Hematopoietic multipotent progenitor cell (in vitro differentiated cells): ENCODE results near the gene FAM124A. TPM values are rescaled to one million over a fixed set of nuclear protein-coding genes. Genes with fewer than 3 reads are reported as not detected.
"Not testable (repeated sequence)": the region's sequence is repeated elsewhere in the genome, so short reads cannot be mapped to it uniquely, and the experiment has no call there.

Experiments used
- DNase-seq, 3 donors: peaks; one replicate each; pipeline ENCODE4 v3.0.0-alpha.2; 2011 to 2015; ENCODE audit warnings: low read depth in 2 of 3, low spot score in 2 of 3
- total RNA-seq: library from RNA; depleted of rRNA; stranded (reverse); fragments of >200 nt; gene quantifications from one replicate; pipeline ENCODE4 v1.2.3, GENCODE V29; 2012

Gene FAM124A
- total RNA-seq, 1 donor, result 0.27 TPM

DNA sequence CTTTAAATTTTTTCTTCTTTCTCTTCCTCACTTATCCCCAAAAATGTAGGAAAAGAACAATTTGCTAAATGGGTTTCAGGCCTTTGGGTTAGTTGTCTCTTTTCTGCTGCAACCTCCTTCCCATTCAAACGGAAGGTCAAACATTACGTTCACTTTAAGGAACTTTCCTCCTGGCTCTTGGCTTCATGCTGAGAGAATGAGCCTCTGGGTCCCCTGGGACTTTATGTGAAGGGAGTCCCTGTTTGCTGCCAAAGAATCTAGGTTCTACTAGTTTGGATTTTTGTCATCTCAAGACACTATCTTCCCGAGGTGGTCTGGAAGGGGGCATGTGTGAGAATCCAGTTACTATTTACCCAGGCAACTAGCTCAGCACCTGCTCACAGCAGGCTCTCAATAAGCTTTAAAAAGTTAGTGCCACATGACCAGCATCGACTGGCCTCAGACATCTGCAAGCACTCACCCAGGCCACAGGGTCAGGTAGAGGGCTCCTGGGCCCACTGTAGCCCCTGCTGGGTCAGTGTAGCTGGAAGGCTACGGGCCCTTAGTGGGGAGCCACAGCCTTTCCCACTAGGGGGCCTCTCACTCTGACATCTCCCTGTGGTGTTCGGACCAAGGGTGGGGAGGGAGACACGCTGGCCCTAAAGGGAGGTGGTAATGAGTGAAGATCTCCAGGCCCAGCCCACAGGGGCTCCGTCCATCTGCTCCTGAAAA lies 40.5 kb downstream of the FAM124A start:
- DNase-seq, result no peak

DNA sequence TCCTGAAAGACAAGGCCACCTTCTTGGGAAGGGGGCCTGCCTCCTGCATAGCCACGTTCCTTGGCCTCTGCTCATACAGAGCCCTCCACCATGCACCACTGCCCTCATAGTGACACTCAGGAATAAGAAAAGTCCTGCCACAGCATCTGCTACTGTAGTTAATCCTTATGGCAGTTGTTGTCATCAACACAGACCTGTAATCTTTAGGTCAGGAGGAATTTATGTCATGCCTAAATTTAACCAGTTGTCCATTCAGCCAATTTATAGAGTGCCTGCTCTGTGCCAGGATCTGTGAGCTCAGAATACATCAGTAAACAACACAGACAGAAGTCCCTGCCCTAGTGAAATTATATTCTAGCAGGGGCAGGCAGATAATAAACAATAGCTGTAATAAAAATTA lies 44.4 kb downstream of the FAM124A start:
- no peak for DNase-seq

DNA sequence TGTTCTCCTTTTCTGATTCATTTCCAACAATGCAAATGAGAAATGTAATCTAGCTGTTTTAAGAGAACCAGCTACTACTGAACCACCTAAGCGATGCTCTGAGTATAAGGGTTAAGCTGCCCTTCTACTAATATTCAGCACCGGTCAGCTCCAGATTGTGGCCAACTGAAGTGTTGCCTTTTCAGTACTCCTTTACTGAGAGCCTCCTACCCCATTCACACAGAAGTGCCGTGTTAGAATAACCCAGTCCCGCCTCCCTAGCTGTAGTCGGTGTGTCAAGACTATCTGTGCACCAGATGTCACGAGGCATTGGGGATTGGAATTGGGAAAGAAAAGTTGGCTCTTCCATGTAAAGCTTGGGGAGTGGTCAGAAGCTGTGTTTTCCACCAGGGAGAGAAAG lies 45.4 kb downstream of the FAM124A start:
- no peak for DNase-seq

DNA sequence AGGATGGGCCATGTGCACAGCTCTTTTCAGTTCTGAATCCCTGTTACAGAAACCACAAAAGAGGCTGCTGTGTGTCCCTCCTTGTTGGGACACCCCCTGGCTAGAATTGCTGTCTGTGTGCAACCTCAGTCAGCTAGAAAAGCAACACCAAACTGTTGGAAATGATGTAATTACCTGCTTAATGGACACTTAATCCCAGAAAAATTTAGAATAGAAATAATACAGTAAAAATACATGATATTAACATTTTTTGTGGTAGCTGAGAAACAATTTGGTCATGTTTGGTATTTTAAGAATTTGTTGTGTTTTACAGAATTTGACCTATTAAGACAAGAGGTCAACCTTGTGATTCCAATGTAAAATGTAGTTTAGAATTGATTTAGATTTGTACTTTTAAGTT lies 46.8 kb downstream of the FAM124A start:
- DNase-seq, result no peak

DNA sequence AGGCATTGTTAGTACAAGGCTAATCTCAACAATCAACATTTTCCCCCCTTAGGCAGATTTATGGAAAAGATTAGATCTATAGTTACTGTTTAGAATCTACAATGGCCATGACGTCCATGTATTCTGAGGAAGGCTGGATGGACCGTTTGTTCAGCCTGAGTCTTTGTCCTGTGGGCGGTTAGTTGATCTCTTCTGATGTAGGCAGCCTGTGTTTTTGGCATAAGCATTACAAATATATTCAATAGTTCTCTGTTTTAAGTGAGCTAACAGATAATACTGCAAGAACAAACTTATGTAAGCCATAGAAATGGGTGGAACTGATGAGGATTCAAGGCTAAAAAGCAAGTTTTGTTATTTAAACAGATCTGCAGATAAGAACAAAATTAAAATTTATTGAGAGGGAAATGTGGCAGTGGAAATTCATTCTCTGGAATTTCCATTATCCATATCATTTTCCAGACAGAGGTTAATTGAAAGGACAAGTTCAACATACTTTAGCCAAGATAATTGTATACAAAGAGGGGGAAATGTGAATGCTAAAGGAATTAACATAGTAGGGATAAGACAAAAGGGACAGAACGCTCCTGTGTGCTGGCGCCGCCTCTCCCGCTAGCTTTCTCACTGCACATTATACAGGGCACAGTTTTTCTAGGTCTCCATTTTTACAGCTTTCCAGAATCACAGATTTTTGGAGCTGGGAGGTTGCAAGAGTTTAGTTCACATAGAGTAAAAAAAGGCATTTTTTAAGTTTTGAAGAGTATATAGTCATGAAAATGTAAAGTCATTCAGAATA lies 48.6 kb downstream of the FAM124A start:
- DNase-seq, result no peak

DNA sequence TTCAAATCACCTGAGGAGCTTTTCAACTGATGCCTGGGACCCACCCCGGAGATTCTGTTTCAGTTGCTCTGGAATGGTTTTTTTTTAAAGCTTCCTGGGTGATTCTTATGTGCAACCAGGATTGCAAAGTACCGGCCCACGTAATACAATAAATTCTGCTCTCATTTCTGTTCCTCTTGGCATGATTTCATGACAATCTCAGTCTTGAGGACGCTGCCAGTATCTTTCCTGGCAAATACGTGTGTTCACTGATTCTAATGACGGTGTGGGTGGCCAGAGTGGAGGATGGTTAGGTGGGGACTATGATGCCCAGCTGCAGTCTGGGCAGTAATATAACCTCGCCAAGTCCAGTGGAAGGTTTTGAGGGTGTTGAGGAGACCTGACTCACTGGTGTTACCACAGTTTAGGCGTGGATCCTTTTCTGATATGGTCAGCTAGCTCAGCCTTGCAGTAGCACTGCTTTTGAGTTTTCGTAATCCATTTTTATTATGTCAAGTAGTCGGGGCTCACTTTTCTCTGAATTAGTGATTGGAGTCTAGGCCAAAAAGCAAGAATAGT lies 49.4 kb downstream of the FAM124A start:
- no peak for DNase-seq

DNA sequence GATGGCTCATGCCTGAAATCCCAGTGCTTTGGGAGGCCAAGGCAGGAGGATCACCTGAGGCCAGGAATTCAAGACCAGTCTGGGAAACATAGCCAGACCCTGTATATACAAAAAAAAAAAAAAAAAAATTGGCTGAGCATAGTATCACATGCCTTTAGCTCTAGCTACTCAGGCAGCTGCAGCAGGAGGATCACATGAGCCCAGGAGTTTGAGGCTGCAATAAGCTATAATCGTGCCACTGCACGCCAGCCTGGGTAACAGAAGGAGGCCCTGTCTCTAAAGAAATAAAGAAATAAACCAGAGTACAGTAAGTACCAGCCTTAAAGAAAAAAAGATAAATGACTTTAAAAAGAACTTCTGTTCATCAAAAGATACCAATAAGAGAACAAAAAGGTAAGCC lies 52.9 kb downstream of the FAM124A start:
- DNase-seq, result no peak

DNA sequence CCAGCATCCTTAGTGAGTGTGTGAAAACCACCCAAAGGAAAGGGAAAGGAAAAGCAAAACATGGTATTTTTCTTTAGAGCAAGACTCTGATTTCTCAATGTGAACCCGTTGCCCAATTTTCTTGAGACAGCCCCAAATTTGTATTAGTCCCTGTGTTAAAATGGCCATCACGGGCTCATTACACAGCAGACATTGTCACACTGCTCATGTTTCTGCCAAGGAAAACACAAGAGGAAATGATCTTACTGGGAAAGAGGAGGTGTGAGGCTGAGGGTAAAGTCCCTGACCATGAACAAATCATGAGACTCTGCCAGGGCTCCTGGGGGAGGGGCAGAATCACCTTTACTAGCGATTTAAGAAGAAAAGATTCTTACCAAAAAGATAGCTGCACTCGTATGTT lies 54.4 kb downstream of the FAM124A start:
- no peak for DNase-seq

DNA sequence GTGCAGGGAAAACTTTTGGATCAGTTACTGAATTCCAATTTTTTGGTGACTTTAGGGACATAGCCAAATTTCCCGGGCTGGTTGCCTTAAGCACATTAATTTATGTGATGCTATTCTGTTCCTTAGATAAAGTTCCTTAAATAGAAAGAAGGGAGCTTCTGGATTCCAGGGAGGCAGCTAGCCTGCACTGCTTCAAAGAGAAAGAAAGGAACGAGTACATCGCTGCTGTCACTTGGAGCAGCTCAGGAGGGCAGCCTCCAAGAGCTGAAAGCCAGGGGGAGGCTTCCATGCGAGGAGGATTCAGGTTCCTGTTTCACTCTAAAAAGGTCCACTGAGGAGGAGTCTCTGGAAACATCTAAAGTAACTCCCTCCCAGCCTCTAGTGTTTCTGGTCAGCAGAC lies 55.7 kb downstream of the FAM124A start:
- DNase-seq, result no peak

DNA sequence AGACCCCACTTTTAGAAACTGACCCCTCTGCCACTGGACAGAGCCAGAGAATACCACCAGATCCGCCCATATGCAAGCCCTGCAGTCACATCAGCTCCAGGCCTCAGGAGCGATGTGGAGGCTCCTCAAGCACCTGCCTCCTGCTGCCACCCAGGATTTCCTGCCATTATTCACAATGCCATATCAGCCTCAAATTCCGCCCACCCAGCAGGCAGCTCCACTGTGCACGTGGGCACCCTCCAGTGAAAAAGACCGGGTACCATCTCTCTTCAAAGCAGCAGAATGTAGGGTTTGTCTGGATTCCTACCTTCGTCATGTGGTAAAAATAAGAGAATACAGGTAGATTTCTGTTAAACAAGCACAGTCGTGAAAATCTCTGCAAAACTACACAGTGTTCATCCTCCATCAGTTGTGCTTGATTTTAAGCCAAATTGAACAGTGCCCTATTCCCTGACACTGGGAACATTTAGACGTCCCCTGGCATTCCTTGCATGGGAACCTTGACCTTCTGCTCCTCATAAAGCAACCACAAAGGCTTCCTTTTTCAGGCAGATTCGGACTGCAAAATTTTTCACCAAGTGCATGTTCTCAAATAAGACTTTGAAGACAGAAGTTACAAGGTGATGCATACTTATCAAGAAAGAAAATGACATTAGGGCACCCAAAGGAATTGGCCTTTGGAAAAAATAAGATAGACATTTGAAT lies 56.4 kb downstream of the FAM124A start:
- DNase-seq, result no peak

DNA sequence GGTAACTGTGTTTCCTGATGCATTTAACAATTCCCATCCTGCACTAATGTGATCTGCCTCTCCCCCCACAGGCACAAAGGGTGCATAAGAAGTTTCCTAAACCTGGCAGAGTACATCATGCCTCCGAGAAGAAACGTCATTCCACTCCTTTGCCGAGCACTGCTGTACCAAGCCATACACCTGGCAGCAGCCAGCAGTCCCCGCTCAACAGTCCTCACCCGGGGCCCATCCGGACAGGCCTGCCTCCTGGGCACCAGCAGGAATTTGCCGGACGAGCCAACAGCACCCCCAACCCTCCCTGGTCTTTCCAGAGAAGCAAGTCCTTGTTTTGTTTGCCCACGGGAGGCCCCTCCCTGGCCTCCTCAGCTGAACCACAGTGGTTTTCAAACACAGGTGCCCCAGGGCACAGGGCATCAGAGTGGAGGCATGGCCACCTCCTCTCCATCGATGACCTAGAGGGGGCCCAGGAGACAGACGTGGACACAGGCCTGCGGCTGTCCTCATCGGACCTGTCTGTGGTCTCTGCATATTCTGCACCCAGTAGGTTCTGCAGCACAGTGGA lies 58.3 kb downstream of the FAM124A start:
- DNase-seq, result no peak

DNA sequence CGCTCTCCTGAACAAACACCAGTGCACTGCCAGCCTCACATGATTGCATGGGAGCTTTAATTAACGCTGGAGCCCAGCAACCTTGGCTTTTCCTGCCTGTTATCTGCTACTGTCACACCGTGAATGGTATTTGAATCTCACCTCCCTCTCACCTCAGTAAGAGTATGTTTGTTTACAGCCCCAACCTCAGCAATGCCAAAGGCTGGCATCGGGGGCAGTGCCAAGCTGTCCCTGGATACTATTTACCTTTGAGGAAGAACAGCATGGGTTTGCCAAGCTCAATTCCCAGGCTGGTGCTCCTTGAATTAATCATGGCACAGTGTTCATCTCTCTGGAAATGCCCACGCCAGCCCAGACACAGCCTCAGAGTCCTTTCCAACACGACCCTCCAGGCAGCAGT lies 60.1 kb downstream of the FAM124A start:
- DNase-seq, result no peak

DNA sequence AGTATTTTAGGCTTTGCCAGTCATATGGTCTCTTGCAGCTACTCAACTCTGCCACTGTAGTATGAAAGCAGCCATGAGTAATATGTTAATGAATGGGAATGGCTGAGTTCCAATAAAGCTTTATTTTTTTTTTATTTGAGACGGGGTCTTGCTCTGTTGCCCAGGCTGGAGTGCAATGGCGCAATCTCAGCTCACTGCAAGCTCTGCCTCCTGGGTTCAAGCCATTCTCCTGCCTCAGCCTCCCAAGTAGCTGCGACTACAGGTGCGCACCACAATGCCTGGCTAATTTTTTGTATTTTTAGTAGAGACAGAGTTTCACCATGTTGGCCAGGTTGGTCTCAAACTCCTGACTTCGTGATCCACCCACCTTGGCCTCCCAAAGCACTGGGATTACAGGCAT lies 60.7 kb downstream of the FAM124A start:
- not testable (repeated sequence) for DNase-seq

DNA sequence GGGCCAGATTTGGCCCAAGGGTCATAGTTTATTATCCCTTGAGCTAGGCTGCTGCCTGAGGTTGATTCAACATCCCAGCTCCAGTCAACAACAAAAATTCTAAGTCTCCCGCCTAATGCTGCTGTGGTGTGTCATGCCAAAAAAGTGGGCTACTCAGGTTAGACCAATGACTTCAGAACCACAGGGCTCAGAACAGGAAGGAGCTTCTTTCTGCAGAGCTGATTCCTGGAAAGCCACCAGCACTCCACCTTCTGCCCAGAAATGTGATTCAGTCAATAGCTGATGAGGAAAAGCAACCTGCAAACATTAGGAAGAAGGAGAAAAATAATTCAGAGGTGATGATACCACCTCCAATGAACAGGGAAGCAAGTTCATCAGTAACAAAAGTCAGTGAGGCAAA lies 61.2 kb downstream of the FAM124A start:
- DNase-seq, result no peak

DNA sequence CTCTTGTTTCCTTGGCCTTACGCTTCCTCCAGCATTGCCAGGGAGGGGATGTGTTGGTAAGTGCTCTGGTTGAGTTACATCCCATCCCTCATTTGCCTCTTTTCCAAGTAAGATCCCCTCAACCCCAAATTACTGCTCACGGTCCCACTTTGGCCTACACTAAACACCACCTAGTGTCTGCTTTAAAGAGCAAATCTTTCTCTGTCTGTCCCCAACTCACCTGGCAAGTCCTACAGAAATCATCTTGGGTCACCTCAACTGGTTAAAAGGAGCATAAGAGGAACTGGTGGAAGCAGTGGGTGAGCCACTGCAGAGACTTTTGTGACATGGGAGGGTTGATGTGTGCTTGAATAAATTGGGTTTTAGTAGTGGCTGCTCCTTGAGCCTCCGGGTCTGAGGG lies 62.1 kb downstream of the FAM124A start:
- no peak for DNase-seq

DNA sequence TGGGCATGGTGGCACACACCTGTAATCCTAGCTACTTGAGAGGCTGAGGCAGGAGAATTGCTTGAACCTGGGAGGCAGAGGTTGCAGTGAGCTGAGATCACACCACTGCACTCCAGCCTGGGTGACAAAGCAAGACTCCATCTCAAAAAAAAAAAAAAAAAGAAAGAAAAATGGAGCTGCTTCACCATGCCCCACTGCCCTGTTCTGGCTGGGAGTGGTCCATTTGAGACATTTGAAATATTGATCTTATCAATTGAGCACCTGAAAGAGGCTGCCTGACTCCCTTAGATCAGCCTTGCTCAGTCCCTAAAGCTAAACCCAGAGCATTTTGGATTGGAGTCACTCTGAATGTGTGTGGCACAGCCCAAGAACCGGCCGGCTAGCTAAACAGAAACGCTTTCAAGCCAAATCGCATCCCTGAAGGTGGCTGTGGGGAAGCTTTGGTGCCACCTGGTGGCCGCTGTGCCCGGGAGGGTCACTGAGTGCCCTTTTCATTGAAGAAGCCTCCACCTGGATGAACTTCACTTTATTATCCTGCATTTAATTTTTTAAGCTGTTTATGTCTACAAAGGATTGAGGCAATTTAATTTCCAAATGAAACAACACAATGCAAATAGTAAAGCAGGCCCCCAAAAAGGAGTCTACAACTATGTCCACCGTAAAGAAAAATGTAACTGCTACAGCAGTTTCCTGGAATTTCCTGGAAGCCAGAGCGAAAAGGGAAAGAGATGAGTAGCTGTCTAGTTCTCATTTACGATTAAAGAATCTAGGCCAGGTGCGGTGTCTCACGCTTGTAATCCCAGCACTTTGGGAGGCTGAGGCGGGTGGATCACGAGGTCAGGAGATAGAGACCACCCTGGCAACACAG lies 64.2 kb downstream of the FAM124A start:
- DNase-seq, result peak; percentile 14 to 80 (median 64)

DNA sequence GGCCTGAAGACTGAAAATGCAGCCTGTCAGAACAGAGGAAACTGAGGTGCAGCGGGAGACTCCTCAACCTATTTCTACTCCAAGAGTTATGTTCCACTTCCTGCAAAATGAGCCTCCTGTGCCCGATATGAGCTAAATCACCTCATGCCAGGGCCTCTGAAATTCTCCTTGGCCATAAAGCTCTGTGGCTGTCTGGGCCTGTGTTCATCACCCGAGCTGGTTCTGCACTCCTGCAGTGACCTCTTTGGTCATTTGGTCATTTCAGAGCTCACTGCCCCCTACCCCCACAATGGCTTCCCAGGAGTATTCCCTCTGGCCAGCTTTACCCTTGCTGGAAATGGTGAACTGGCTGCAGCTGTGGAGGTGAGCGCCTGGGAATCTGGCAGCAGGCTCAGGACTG lies 65.6 kb downstream of the FAM124A start:
- DNase-seq, result no peak

DNA sequence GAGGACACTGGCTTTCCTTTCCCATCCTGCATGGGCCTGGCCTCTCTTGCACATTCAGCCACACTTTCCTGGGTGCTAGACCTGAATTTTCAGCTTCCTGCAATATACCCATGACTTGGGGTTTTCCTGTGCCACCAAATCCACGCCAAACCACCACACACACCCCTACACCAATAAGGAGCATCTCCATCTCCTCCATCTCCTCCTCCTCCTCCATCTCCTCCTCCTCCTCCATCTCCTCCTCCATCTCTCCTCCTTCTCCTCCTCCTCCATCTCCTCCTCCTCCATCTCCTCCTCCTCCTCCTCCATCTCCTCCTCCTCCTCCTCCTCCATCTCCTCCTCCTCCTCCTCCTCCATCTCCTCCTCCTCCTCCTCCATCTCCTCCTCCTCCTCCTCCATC lies 66.1 kb downstream of the FAM124A start:
- DNase-seq, result not testable (repeated sequence)

DNA sequence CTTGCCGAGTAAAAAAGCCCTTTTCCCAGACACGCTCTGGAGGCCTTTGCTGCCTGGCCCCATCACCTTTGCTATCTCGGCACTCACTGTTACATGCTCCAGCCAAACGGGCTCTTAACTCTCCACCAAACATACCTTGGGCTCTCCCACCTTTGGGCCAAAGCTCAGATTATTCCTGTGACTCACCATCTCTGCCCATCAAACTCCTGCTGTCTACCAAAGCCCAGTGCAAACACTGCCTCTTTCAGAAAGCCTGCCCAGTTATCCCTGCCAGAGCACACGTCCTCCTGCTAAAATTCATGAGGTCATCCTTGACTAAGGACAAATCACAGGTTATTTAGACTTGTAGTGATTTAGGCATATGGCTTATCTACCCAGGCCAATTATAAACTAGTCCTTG lies 69.1 kb downstream of the FAM124A start:
- no peak for DNase-seq

DNA sequence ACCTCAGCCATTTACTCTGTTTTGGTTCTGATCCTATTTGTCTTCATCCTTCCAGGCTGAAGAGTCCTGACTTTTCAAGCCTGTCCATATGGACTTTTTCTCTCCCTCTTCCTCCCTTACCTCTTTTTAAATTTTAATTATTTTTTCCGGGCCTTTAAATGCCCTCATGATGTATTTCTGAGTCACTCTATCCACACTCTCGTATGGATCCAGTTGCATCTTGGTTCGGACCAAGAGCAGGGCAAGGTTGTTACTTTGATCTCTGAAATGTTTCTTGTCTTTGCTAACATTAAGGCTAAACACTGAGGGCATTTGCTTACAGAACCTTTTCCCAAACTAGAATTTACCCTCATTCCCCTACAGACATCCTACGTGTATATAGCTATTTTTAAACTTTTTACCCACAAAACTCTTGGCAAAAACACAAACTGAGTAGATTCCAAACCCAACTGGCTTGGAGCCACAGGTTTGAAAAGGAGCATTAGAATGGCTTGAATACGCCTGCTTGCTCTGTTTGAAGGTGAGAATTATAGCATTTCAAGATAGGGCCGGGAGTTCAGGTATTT lies 69.9 kb downstream of the FAM124A start:
- no peak for DNase-seq
